DND-41 (cell line): Measurements from ENCODE around the gene PML.
"Not testable (repeated sequence)": the region's sequence is repeated elsewhere in the genome, so short reads cannot be mapped to it uniquely, and the experiment has no call there.

ENCODE experiments used
- EZH2 ChIP-seq: IDR thresholded peaks from 3 replicates; pipeline ENCODE4 v1.6.1; 2012; ENCODE audit warnings: borderline replicate concordance, low read depth, mild to moderate bottlenecking, moderate library complexity, low read length, inconsistent platforms; ENCODE audit not compliant: severe bottlenecking
- TF ChIP-seq, protein P1 (sequence below): IDR thresholded peaks from 2 replicates; pipeline ENCODE4 v1.5.1; 2012; ENCODE audit warnings: borderline replicate concordance, low read length, moderate library complexity, mild to moderate bottlenecking; ENCODE audit not compliant: poor library complexity, severe bottlenecking; ENCODE audit errors: extremely low read depth

DNA sequence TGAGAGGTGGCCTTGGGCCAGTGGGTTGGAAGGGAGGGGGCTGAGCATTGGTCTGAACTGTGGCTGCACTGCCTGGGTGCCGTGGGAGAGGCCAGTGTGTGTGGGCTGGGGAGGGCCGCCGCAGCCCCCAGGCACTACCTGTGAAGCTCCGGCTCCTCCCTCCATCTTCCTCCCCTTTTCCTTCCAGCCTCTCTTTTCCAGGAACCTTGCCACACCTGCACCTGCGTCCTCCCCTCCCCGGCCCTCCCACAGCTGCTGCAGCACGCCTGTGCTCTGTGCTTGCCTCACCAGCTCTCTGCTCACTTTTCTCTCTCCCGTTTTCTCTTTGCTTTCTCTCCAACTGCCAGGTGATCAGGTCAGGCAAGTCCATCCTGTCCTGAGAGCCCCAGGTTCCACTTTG is 70.3 kb downstream of the PML start:
- TF ChIP-seq, protein P1, sequence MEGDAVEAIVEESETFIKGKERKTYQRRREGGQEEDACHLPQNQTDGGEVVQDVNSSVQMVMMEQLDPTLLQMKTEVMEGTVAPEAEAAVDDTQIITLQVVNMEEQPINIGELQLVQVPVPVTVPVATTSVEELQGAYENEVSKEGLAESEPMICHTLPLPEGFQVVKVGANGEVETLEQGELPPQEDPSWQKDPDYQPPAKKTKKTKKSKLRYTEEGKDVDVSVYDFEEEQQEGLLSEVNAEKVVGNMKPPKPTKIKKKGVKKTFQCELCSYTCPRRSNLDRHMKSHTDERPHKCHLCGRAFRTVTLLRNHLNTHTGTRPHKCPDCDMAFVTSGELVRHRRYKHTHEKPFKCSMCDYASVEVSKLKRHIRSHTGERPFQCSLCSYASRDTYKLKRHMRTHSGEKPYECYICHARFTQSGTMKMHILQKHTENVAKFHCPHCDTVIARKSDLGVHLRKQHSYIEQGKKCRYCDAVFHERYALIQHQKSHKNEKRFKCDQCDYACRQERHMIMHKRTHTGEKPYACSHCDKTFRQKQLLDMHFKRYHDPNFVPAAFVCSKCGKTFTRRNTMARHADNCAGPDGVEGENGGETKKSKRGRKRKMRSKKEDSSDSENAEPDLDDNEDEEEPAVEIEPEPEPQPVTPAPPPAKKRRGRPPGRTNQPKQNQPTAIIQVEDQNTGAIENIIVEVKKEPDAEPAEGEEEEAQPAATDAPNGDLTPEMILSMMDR = not testable (repeated sequence)
- TF ChIP-seq EZH2 = not testable (repeated sequence)
